ES-I3 (cell line): ENCODE measurements around the gene NOSIP.

Experiments
- H3K36me3 ChIP-seq: 2 replicates; pipeline ENCODE4 v1.6.1; 2013; ENCODE audit warnings: mild to moderate bottlenecking, low read length, control low read depth, moderate library complexity; ENCODE audit not compliant: insufficient read depth
- H3K4me1 ChIP-seq: 2 replicates; pipeline ENCODE4 v1.6.1; 2013; ENCODE audit warnings: mild to moderate bottlenecking, control low read depth, low read length; ENCODE audit not compliant: insufficient read depth
- H3K9ac ChIP-seq: 2 replicates; pipeline ENCODE4 v1.6.1; 2013; ENCODE audit warnings: low read depth, mild to moderate bottlenecking, low read length, moderate library complexity
- H3K9me3 ChIP-seq: 2 replicates; pipeline ENCODE4 v1.6.1; 2013; ENCODE audit warnings: mild to moderate bottlenecking, low read length, moderate library complexity; ENCODE audit not compliant: control insufficient read depth, insufficient read depth

The NOSIP gene

DNA sequence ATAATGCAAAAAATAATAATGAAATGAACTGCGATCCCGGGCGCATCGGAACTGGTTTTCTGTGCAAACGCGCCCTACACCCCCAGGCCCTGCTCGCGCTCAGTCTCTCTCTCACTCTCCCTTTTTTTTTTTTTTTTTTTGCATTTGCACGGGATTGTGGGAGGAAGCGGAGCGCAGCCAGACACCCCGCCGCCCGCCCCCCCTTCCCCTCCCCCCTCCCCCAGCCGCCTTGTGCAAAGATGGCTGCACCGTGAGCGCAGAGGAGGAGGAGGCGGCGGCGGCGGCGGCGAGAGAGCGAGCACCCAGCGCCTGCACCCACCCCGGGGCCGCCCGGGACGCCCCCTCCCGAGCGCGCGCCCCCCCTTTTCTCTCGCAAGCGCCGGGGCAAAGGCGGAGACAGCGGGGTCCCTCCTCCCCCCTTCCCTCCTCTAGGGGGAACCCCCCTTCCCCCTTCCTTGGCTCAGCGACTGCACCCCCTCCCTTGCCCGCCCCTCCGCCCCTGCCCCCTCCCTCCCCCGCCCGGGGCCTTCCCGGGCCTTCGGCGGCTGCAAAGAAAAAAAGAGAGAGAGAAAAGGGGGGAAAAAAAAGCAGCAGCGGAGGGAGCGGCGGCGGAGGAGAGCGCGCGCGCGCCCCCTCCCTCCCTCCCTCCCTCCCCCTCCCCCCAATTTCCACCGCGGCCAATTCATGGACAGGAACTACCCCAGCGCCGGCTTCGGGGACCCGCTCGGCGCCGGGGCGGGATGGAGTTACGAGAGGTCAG is 10.8 kb upstream of the NOSIP start, which contains the start of gene PRR12:
Gene PRR12, plus strand, starts transcription at position 212 of the 760 bp plus-strand sequence. Its CDS starts 473 bp downstream, at position 685.
- Histone ChIP-seq H3K9ac (peak within 1 kb of the TSS; percentile 89), H3K9me3 (no peaks in the 10 kb centered on the region), H3K36me3 (no peaks in the 10 kb centered on the region), H3K4me1 (peaks cover 7% of the 10 kb centered on the region; the same call in 1 of the 2 replicates)

DNA sequence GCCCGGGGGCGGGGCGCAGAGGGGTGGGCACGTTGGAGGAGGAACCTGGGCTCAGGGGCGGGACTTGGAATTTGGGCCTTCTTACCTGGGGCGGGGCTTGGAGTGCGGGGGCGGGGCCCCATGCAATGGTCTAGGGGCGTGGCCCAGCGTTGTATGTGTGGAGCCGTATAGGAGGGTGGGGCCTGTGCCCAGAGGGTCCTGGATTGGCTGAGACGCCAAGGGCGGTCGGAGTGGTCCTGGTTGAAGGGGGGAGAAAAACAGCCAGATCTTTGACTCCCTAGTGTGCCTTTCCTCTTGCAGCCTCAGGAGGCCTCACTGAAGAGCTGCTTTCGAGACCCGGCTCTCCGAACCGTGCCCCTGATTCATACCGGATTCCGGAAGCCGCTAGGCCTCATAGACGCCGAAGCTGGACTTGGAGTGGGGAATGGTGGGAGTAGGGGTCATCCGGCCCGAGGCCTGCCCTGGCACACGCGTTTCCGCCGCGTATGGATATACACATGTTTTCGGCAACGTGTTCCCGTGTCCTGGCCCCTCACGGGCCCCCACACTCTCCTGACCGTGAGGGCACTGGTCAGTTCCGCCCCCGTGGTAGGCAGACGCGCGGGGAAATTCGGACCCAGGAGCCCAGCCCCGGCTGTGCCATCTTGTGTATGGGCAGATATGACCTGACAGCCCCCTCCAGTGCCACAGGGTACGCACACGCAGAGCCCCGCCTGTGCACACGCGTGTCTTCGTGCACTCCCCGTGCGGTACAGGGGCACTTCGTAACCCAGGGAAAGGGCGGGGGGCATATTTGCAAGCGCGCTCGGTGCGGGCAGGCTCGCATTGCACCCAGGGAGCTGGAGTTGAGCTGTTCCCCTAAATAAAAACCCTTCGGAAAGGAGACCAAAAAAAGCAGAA is 10.0 kb upstream of the NOSIP start:
- H3K9me3 ChIP-seq, result no peaks in the 10 kb centered on the region
- H3K36me3 ChIP-seq, result no peaks in the 10 kb centered on the region
- peak overlapping the region; percentile 89 for H3K9ac ChIP-seq
- peaks cover 7% of the 10 kb centered on the region; the same call in 1 of the 2 replicates for H3K4me1 ChIP-seq

DNA sequence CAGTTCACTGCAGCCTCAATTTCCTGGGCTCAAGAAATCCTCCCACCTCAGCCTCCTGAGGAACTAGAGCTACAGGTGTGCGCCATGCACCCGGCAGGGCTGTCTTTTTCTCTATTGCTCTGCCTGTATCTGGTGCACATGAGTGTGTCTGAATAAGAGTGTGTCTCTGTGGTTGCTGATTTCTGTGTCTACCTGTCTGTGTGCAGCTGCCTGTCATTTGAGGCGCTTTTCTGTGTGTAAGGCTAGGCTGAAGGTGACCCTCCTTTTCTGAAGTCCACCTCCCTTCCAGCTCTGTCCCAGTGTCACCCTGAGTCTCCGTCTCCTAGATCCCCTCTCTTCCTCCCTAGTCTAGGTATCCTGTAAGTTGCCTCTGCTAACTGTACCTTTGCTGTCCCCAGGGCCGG is 9.1 kb upstream of the NOSIP start:
- Histone ChIP-seq H3K9me3 (no peaks in the 10 kb centered on the region), H3K4me1 (peaks cover 7% of the 10 kb centered on the region; the same call in 1 of the 2 replicates), H3K36me3 (no peaks in the 10 kb centered on the region), H3K9ac (no peak overlapping the region)

DNA sequence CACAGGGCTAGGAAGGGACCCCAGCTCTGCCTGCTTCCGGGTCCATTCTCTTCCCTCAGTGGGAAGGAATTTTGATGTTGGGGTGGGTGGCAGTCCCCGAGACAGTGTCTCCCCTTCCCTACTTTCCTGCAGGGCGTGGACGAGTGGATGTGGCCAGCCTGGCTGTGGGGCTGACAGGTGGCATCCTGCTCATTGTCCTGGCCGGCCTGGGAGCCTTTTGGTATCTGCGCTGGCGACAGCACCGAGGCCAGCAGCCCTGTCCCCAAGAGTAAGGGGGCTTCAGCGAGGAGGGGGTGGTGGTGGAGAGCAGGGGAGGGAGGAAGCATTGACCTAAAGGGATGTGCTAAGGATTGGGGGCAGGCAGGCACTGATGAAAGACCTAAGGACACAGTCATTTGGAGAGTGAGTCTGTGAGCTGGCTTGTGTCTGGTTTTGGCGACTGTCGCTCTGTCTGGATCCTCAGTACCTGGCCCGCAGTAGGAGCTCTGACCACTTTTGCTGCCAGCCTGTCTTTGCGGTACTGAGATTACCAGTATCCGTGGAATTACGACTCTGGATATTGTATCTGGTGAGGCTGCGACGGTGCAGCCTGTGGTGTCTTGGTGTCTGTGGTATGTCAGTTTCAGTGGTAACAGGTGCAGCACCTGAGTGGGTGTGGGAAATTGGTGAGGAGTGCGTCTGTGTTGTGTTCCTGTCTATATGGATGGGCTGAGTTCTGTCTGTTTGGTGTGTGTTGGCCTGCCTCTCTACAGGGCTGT is 8.2 kb upstream of the NOSIP start:
- Histone ChIP-seq H3K9ac (no peak overlapping the region), H3K4me1 (peaks cover 3% of the 10 kb centered on the region; the same call in 1 of the 2 replicates), H3K36me3 (no peaks in the 10 kb centered on the region), H3K9me3 (no peaks in the 10 kb centered on the region)

DNA sequence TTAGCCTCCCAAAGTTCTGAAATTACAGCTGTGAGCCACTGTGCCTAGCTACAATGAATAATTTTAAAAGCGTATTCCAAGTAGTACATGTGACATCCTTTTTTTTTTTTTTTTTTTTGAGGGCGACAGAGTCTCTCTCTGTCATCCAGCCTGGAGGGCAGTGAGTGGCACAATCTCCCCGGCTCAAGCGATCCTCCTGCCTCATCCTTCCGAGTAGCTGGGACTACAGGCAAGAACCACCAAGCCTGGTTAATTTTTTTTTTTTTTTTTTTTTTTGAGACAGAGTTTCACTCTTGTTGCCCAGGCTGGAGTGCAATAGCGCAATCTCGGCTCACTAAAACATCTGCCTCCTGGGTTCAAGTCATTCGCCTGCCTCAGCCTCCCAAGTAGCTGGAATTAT is 6.9 kb upstream of the NOSIP start:
- H3K9me3 ChIP-seq, result no peaks in the 10 kb centered on the region
- H3K4me1 ChIP-seq, result peaks cover 3% of the 10 kb centered on the region; the same call in 1 of the 2 replicates
- no peak overlapping the region for H3K9ac ChIP-seq
- H3K36me3 ChIP-seq, result no peaks in the 10 kb centered on the region

DNA sequence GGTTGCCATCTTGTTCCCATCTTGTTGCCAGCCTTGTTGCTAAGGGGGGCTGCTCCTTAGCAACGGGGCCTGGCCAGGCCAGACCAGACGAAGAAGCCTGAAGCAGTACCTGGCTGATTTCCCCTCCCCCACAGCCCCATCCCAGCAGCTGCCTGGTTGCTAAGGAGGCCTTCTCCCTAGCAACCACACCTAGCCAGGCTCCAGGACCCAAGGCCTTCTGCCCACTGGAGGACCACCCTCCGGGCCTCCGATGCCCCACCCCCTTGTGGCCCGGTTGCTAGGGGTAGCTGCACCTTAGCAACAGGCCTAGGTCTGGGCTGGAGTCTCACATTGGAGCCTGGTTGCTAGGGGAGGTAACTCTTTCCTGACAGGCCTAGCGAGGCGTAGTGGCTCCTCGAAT is 4.7 kb upstream of the NOSIP start:
- Histone ChIP-seq H3K4me1 (peaks cover 3% of the 10 kb centered on the region; the same call in 1 of the 2 replicates), H3K36me3 (no peaks in the 10 kb centered on the region), H3K9me3 (no peaks in the 10 kb centered on the region), H3K9ac (no peak overlapping the region)

DNA sequence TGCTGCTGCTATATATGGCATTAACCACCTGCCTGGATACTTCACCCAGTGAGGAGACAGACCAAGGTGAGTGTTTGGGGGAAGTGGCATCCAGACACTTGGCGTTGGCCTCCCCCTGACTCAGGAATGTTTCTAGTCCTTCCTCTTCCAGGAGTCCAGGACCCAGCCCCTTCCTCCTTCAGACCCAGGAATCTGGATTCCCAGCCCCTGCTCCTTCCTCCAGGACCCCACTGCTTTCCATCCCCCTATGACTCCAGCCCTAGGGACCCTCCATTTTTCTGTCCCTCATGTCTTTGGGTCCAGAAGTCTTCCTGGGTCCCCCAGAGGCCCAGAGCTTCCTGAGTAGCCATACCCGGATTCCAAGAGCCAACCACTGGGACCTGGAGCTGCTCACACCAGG is 2.9 kb upstream of the NOSIP start:
- H3K9ac ChIP-seq, result no peak overlapping the region
- no peaks in the 10 kb centered on the region; the same call in 1 of the 2 replicates for H3K4me1 ChIP-seq
- H3K36me3 ChIP-seq, result no peaks in the 10 kb centered on the region
- no peaks in the 10 kb centered on the region for H3K9me3 ChIP-seq

DNA sequence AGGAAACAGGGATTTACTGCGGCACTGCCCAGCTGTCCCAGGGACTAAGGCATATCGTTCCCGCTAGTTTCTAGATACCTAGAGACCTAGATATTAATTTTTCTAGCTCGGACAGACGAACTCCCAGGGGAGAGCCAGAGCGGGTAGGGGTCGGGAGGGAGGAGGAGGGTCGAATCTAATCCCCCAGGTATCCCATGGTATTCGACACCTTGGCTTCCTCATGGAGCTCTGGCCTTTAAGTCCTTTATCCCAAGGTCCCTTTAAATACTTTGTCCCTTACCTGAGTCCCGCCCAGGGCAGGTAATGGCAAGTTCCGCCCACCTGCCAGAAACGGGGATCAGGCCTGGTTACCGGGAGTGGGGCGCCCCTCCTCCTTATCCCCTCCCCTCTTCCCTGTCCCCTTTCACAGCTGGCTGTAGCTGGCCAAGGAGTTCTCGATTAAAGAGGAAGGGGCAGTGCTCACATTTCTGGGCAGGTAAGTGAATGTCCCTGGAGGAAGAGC is 702 bp upstream of the NOSIP start, which contains the start of gene PRRG2:
Gene PRRG2, plus strand, starts transcription at position 310 of the 502 bp plus-strand sequence. CDS start 1,904 bp downstream, outside the sequence.
- Histone ChIP-seq H3K9ac (peak within 1 kb of the TSS; percentile 86), H3K9me3 (no peaks in the 10 kb centered on the region), H3K4me1 (no peaks in the 10 kb centered on the region; the same call in 1 of the 2 replicates), H3K36me3 (no peaks in the 10 kb centered on the region)

DNA sequence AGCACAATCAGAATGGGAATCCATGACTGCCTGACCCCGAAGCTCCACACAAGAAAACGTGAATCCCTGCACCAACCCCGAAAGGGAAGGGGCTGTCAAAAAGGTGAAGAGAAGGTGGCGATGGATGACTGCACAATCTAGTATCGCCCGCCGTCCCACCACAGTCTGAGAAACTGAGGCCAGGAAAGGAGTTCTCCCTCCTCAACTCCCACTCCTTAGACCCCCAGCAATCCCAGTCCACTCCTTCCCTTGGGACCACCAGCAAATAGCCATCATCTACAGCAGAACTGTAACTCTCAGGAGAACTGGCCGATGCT is 451 bp downstream of the NOSIP start:
- H3K4me1 ChIP-seq, result no peaks in the 10 kb centered on the region; the same call in 1 of the 2 replicates
- no peaks in the 10 kb centered on the region for H3K9me3 ChIP-seq
- peak overlapping the region; percentile 86 for H3K9ac ChIP-seq
- no peaks in the 10 kb centered on the region for H3K36me3 ChIP-seq

DNA sequence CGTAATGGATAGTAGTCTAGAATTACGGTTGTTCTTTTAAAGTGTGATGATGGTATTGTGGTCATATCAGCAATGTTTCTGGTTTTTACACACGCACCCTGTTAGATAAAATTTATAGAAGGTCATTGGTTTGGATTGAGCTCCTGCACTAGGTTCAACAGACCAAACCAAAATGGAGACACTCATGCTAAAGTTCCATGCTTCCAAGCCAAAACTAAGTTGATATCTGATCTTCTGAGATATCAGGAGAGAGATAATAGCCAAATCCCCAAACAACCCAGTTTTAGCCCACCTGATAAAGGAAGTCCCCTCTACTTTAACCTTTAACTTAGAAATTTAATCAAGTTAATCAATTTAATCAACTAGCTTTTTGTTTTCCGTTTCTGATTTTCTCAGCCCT is 1.2 kb downstream of the NOSIP start:
- Histone ChIP-seq H3K36me3 (no peaks in the 10 kb centered on the region), H3K9me3 (no peaks in the 10 kb centered on the region), H3K4me1 (no peaks in the 10 kb centered on the region), H3K9ac (peak overlapping the region; percentile 86)

DNA sequence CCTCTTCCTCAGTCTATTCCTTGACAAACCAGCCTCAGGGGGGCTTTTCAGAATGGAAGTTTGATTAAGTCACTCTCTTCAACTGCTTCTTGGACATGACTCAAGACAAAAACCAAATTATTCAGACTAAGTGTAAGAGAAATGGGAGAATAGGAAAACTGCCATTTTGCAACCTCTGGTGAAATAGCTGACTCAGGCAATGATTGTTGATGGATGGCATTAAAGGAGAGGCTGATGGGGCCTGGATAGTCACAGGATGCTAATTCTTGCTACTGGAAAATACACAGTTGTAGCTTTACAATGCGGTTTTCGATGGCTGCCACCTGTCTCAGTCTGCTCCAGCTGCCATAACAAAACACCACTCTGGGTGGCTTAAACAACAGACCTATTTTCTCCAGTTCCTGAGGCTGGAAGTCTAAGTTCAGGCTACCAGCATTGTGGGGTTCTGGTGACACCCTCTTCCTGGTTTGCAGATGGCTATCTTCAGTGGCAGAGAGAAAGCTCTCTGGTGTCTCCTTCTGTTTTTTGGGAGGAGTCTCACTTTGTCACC is 6.1 kb downstream of the NOSIP start:
- no peak overlapping the region for H3K9ac ChIP-seq
- no peaks in the 10 kb centered on the region for H3K36me3 ChIP-seq
- peaks cover 11% of the 10 kb centered on the region for H3K4me1 ChIP-seq
- no peaks in the 10 kb centered on the region for H3K9me3 ChIP-seq

DNA sequence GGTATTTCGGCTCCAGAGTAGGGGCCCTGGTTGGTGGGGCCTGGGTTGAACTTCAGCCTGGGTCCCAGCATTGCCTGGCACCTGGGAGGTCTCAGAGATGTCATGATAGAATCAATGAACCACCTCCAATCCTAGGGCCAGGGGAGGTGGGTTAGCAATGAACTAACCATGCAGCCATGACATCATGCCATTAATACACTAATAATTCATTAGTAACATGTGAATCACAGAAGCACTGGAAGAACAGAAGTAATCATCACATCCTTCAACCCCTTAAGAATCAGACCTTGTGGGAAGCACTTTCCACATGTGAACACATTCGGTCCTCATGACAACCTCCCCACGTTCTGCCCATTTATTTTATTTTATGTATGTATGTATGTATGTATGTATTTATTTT is 6.9 kb downstream of the NOSIP start:
- Histone ChIP-seq H3K9ac (no peak overlapping the region), H3K9me3 (no peaks in the 10 kb centered on the region), H3K36me3 (no peaks in the 10 kb centered on the region), H3K4me1 (peaks cover 11% of the 10 kb centered on the region)

DNA sequence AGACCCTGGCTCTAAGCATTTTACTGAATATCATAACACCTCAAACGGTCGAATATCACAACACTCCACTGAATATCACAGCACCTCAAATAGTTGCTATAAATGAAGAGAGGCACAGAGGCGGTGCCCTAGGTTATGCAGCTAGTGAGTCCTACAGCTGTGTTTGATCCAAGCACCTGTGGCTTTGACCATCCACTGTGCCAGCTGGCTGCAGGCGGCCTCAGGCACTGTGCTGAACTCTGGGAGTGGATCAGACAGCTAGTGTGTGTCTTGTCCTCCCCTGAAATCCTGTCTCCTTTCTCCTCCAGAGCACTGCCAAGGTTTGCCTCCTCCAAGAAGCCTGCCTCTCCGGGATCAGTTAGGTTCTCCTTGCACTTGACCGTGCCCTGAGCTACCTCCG is 7.3 kb downstream of the NOSIP start:
- Histone ChIP-seq H3K36me3 (no peaks in the 10 kb centered on the region), H3K9me3 (no peaks in the 10 kb centered on the region), H3K9ac (no peak overlapping the region), H3K4me1 (peaks cover 11% of the 10 kb centered on the region)
